GM18520 (cell line): Measurements from ENCODE around the gene PIWIL4.
"Not testable (repeated sequence)": the region's sequence is repeated elsewhere in the genome, so short reads cannot be mapped to it uniquely, and the experiment has no call there.

Experiments used
- ATAC-seq: cut with Tn5 transposase; IDR thresholded peaks from one replicate; pipeline ENCODE4 v1.9.1; 2021; ENCODE audit not compliant: unreplicated experiment

The PIWIL4 gene

GRCh38 chr11:94635072-94635471 is 67.9 kb downstream of the PIWIL4 start:
- no peak for ATAC-seq

GRCh38 chr11:94636388-94636949 is 69.3 kb downstream of the PIWIL4 start:
- no peak for ATAC-seq

GRCh38 chr11:94638301-94638901 is 71.2 kb downstream of the PIWIL4 start:
- no peak for ATAC-seq

- ATAC-seq, result no peak
These were observed 71.8 kb downstream of the PIWIL4 start for GRCh38 chr11:94638902-94639373.

- ATAC-seq, result no peak
These were observed 72.9 kb downstream of the PIWIL4 start for GRCh38 chr11:94639901-94640721.

- ATAC-seq, result no peak
These were observed 74.1 kb downstream of the PIWIL4 start for GRCh38 chr11:94641167-94641761.

GRCh38 chr11:94643186-94643585 is 76.0 kb downstream of the PIWIL4 start:
- not testable (repeated sequence) for ATAC-seq

- no peak for ATAC-seq
These were observed 80.8 kb downstream of the PIWIL4 start for GRCh38 chr11:94647926-94648325.

- no peak for ATAC-seq
These were observed 81.6 kb downstream of the PIWIL4 start for GRCh38 chr11:94648789-94649188.

GRCh38 chr11:94649254-94649653 is 82.1 kb downstream of the PIWIL4 start:
- no peak for ATAC-seq

- no peak for ATAC-seq
These were observed 82.9 kb downstream of the PIWIL4 start for GRCh38 chr11:94649964-94650623.

GRCh38 chr11:94650756-94651155 is 83.6 kb downstream of the PIWIL4 start:
- ATAC-seq, result no peak

GRCh38 chr11:94652735-94653284 is 85.6 kb downstream of the PIWIL4 start:
- ATAC-seq, result no peak

- no peak for ATAC-seq
These were observed 86.4 kb downstream of the PIWIL4 start for GRCh38 chr11:94653561-94653960.

GRCh38 chr11:94654201-94654600 is 87.0 kb downstream of the PIWIL4 start:
- no peak for ATAC-seq

- no peak for ATAC-seq
These were observed 88.1 kb downstream of the PIWIL4 start for GRCh38 chr11:94655291-94655690.

GRCh38 chr11:94655956-94656355 is 88.8 kb downstream of the PIWIL4 start:
- ATAC-seq, result no peak

GRCh38 chr11:94656968-94657367 is 89.8 kb downstream of the PIWIL4 start:
- no peak for ATAC-seq

- no peak for ATAC-seq
These were observed 90.5 kb downstream of the PIWIL4 start for GRCh38 chr11:94657629-94658028.

- no peak for ATAC-seq
These were observed 91.2 kb downstream of the PIWIL4 start for GRCh38 chr11:94658386-94658785.

GRCh38 chr11:94658888-94659287 is 91.7 kb downstream of the PIWIL4 start:
- ATAC-seq, result no peak
